ENCODE results near the gene ASTN1.

The ASTN1 gene

GRCh38 chr1:176838276-176838995 is 326.1 kb downstream of the ASTN1 start:
- DNase-seq (ENCODE audit: low read depth, low spot score): no peak

- no peak for DNase-seq (ENCODE audit: low read depth, low spot score)
Measured at GRCh38 chr1:176837708-176838107, 326.8 kb downstream of the ASTN1 start.

GRCh38 chr1:176831150-176831549 is 333.4 kb downstream of the ASTN1 start:
- DNase-seq (ENCODE audit: low read depth, low spot score): no peak

- DNase-seq (ENCODE audit: low read depth, low spot score): no peak
Measured at GRCh38 chr1:176829261-176829660, 335.3 kb downstream of the ASTN1 start.

- DNase-seq (ENCODE audit: low read depth, low spot score): no peak
Measured at GRCh38 chr1:176826265-176826664, 338.2 kb downstream of the ASTN1 start.

DNA sequence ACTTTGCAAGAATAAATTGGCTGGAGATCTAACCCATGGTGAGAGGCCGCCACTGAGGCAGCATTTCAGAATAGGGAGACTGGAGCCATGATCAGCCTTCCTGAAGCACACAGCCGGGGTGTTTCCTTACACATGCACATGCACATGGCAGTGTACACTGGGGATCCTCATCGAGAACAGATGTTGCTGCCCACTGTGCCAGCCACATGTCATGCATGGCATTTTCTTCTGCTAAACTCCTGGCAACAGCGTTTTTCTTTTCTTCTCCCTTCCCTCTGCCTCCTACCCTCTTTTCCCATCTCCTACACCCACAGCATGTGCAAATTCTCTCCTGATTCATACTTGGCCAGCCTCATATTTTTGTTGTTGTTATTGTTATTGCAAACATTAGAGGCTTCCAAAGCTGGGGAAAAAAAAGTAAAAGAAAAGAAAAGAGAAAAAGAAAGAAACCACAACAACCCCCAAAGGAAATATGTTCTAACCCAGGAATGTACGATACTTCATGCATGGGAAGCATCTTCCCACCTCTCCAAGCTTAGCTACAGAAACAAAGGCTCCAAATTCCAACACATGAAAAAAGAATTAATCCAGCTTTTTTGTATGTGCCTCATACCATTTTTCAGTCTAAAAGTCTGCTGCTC is 344.0 kb downstream of the ASTN1 start:
- DNase-seq (ENCODE audit: low read depth, low spot score): no peak

GRCh38 chr1:176816232-176816631 is 348.3 kb downstream of the ASTN1 start:
- DNase-seq (ENCODE audit: low read depth, low spot score): no peak

DNA sequence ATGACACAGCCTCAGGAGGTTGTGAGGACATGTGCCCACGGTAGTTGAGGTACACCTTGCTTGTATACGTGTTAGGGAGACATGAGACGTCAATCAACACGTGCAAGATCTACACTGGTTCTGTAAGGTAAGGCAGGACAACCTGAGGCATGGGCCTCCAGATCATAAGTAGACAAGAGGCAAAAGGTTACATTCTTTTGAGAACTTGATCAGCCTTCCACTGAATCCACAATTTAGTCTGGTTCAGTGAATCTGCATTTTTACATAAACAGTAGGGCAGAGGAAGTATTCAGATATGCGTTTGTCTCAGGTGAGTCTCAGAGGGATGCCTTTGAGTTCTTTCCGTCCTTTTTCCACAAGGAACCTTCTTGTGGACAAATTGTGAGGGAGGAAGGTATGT is 348.9 kb downstream of the ASTN1 start:
- no peak for DNase-seq (ENCODE audit: low read depth, low spot score)

- no peak for DNase-seq (ENCODE audit: low read depth, low spot score)
Measured at GRCh38 chr1:176811511-176812288, 352.8 kb downstream of the ASTN1 start.

- DNase-seq (ENCODE audit: low read depth, low spot score): no peak
Measured at GRCh38 chr1:176809292-176809691, 355.2 kb downstream of the ASTN1 start.
